Measurements from ENCODE around the gene SLC35A5.

- TF ChIP-seq CTCF (IDR thresholded peaks at IDR 0.05) (no peak), POLR2AphosphoS5 (IDR thresholded peaks at IDR 0.05) (no peak)
Observed at GRCh38 chr3:112561484-112561733, 436 bp upstream of the SLC35A5 start.
